BLaER1 (cell line): ENCODE results near the gene NAGS.
"Not testable (repeated sequence)": the region's sequence is repeated elsewhere in the genome, so short reads cannot be mapped to it uniquely, and the experiment has no call there.

Source experiments
- H3K27ac ChIP-seq: shearing (Covaris generic); formaldehyde crosslinking; 2 replicates; pipeline ENCODE4 v1.8.1; 2022
- H3K27me3 ChIP-seq: shearing (Covaris generic); formaldehyde crosslinking; 2 replicates; pipeline ENCODE4 v1.8.1; 2022
- H3K36me3 ChIP-seq: shearing (Covaris generic); formaldehyde crosslinking; 2 replicates; pipeline ENCODE4 v1.8.1; 2022
- H3K4me1 ChIP-seq: shearing (Covaris generic); formaldehyde crosslinking; 2 replicates; pipeline ENCODE4 v1.8.1; 2022
- H3K4me2 ChIP-seq: shearing (Covaris generic); formaldehyde crosslinking; 2 replicates; pipeline ENCODE4 v1.8.1; 2022
- H3K4me3 ChIP-seq: shearing (Covaris generic); formaldehyde crosslinking; 2 replicates; pipeline ENCODE4 v1.8.1; 2022
- H3K9ac ChIP-seq: shearing (Covaris generic); formaldehyde crosslinking; 2 replicates; pipeline ENCODE4 v1.8.1; 2022
- H3K9me3 ChIP-seq: shearing (Covaris generic); formaldehyde crosslinking; 2 replicates; pipeline ENCODE4 v1.8.1; 2022
- H4K20me1 ChIP-seq: shearing (Covaris generic); formaldehyde crosslinking; 2 replicates; pipeline ENCODE4 v1.8.1; 2022
- Cebpa-rat ChIP-seq: shearing (Covaris generic); IDR thresholded peaks from 2 replicates; pipeline ENCODE4 v1.8.1; 2022

Gene NAGS

GRCh38 chr17:44014437-44015172 is 10.2 kb downstream of the NAGS start, which contains the start of gene TMEM101:
Gene TMEM101, minus strand, starts transcription at chr17:44014963. Its CDS starts 11 bp downstream, at chr17:44014952.
- Histone ChIP-seq H3K27ac (peak within 1 kb of the TSS; percentile 91), H3K9ac (peak within 1 kb of the TSS; percentile 89), H3K4me3 (peak within 1 kb of the TSS; percentile 90), H3K36me3 (peaks cover 27% of the 10 kb centered on the region; the same call in 1 of the 2 replicates), H3K27me3 (no peaks in the 10 kb centered on the region), H3K9me3 (no peaks in the 10 kb centered on the region), H3K4me1 (peaks cover 39% of the 10 kb centered on the region), H4K20me1 (no peaks in the 10 kb centered on the region), H3K4me2 (peak within 1 kb of the TSS; percentile 98)
- TF ChIP-seq Cebpa-rat, result no peak

- H3K36me3 ChIP-seq, result peaks cover 50% of the 10 kb centered on the region
- H3K4me3 ChIP-seq, H3K9me3 ChIP-seq, H3K27ac ChIP-seq, H3K27me3 ChIP-seq, H3K9ac ChIP-seq, H4K20me1 ChIP-seq, H3K4me2 ChIP-seq: not testable (repeated sequence)
- H3K4me1 ChIP-seq, result peaks cover 24% of the 10 kb centered on the region; the same call in 1 of the 2 replicates
Observed at GRCh38 chr17:44021227-44021626, 16.8 kb downstream of the NAGS start.

GRCh38 chr17:44022246-44022645 is 17.8 kb downstream of the NAGS start:
- H3K4me1 ChIP-seq, result peaks cover 27% of the 10 kb centered on the region; the same call in 1 of the 2 replicates
- no peak overlapping the region for H3K4me3 ChIP-seq
- peaks cover 50% of the 10 kb centered on the region for H3K36me3 ChIP-seq
- no peaks in the 10 kb centered on the region for H3K9me3 ChIP-seq
- no peaks in the 10 kb centered on the region; the same call in 1 of the 2 replicates for H3K27me3 ChIP-seq
- no peak overlapping the region for H3K4me2 ChIP-seq
- H3K9ac ChIP-seq, result no peak overlapping the region
- no peak overlapping the region for H3K27ac ChIP-seq
- no peaks in the 10 kb centered on the region for H4K20me1 ChIP-seq
- no peak for TF ChIP-seq Cebpa-rat

- H4K20me1 ChIP-seq, result no peaks in the 10 kb centered on the region
- no peaks in the 10 kb centered on the region; the same call in 1 of the 2 replicates for H3K27me3 ChIP-seq
- TF ChIP-seq Cebpa-rat, result no peak
- no peak overlapping the region for H3K9ac ChIP-seq
- no peaks in the 10 kb centered on the region for H3K9me3 ChIP-seq
- H3K4me1 ChIP-seq, result peaks cover 27% of the 10 kb centered on the region; the same call in 1 of the 2 replicates
- no peak overlapping the region for H3K4me2 ChIP-seq
- no peak overlapping the region for H3K4me3 ChIP-seq
- H3K27ac ChIP-seq, result no peak overlapping the region
- peaks cover 60% of the 10 kb centered on the region for H3K36me3 ChIP-seq
Observed at GRCh38 chr17:44023545-44024270, 19.3 kb downstream of the NAGS start.

- no peak overlapping the region for H3K9ac ChIP-seq
- TF ChIP-seq Cebpa-rat, result no peak
- no peak overlapping the region for H3K27ac ChIP-seq
- peaks cover 27% of the 10 kb centered on the region; the same call in 1 of the 2 replicates for H3K4me1 ChIP-seq
- peaks cover 5% of the 10 kb centered on the region; the same call in 1 of the 2 replicates for H4K20me1 ChIP-seq
- H3K27me3 ChIP-seq, result no peaks in the 10 kb centered on the region; the same call in 1 of the 2 replicates
- peaks cover 65% of the 10 kb centered on the region for H3K36me3 ChIP-seq
- H3K4me3 ChIP-seq, result no peak overlapping the region
- 0 out of 2 replicates have a peak overlapping the region, but pooled peaks have one; percentile 3 for H3K4me2 ChIP-seq
- H3K9me3 ChIP-seq, result no peaks in the 10 kb centered on the region
Observed at GRCh38 chr17:44024271-44024663, 19.8 kb downstream of the NAGS start.

- H4K20me1 ChIP-seq, result peaks cover 11% of the 10 kb centered on the region; the same call in 1 of the 2 replicates
- no peak overlapping the region for H3K4me2 ChIP-seq
- H3K4me3 ChIP-seq, result no peak overlapping the region
- H3K36me3 ChIP-seq, result peaks cover 69% of the 10 kb centered on the region
- no peaks in the 10 kb centered on the region for H3K9me3 ChIP-seq
- no peak overlapping the region for H3K9ac ChIP-seq
- no peak overlapping the region for H3K27ac ChIP-seq
- no peaks in the 10 kb centered on the region; the same call in 1 of the 2 replicates for H3K27me3 ChIP-seq
- TF ChIP-seq Cebpa-rat, result no peak
- peaks cover 27% of the 10 kb centered on the region; the same call in 1 of the 2 replicates for H3K4me1 ChIP-seq
Observed at GRCh38 chr17:44024853-44025252, 20.4 kb downstream of the NAGS start.

- no peak overlapping the region for H3K4me3 ChIP-seq
- no peaks in the 10 kb centered on the region for H3K27me3 ChIP-seq
- peaks cover 11% of the 10 kb centered on the region for H4K20me1 ChIP-seq
- H3K36me3 ChIP-seq, result peaks cover 73% of the 10 kb centered on the region
- TF ChIP-seq Cebpa-rat, result no peak
- peaks cover 30% of the 10 kb centered on the region for H3K4me1 ChIP-seq
- no peak overlapping the region for H3K4me2 ChIP-seq
- no peak overlapping the region for H3K27ac ChIP-seq
- no peaks in the 10 kb centered on the region for H3K9me3 ChIP-seq
- no peak overlapping the region for H3K9ac ChIP-seq
Observed at GRCh38 chr17:44029736-44030135, 25.3 kb downstream of the NAGS start.

GRCh38 chr17:44030482-44030881 is 26.1 kb downstream of the NAGS start:
- no peak overlapping the region for H3K27ac ChIP-seq
- H3K4me3 ChIP-seq, result no peak overlapping the region
- peaks cover 66% of the 10 kb centered on the region for H3K36me3 ChIP-seq
- H3K4me2 ChIP-seq, result no peak overlapping the region
- H3K9ac ChIP-seq, result no peak overlapping the region
- H3K9me3 ChIP-seq, result no peaks in the 10 kb centered on the region
- no peak for TF ChIP-seq Cebpa-rat
- H3K4me1 ChIP-seq, result peaks cover 23% of the 10 kb centered on the region
- peaks cover 11% of the 10 kb centered on the region for H4K20me1 ChIP-seq
- H3K27me3 ChIP-seq, result no peaks in the 10 kb centered on the region

GRCh38 chr17:44033861-44034408 is 29.5 kb downstream of the NAGS start:
- Histone ChIP-seq H3K27me3 (no peaks in the 10 kb centered on the region), H3K36me3 (peaks cover 82% of the 10 kb centered on the region), H3K4me2 (peak overlapping the region; percentile 55), H3K9me3 (no peaks in the 10 kb centered on the region), H3K4me3 (no peak overlapping the region), H3K4me1 (peaks cover 12% of the 10 kb centered on the region), H3K27ac (peak overlapping the region; percentile 4; the same call in 1 of the 2 replicates), H4K20me1 (peaks cover 38% of the 10 kb centered on the region), H3K9ac (no peak overlapping the region)
- TF ChIP-seq Cebpa-rat, result no peak

- H3K4me1 ChIP-seq, result peaks cover 12% of the 10 kb centered on the region
- H3K27me3 ChIP-seq, H3K4me3 ChIP-seq, H3K9me3 ChIP-seq, H3K27ac ChIP-seq, H3K9ac ChIP-seq: not testable (repeated sequence)
- H4K20me1 ChIP-seq, result peaks cover 35% of the 10 kb centered on the region
- peak overlapping the region; percentile 55; the same call in 1 of the 2 replicates for H3K4me2 ChIP-seq
- H3K36me3 ChIP-seq, result peaks cover 81% of the 10 kb centered on the region
Observed at GRCh38 chr17:44034688-44035087, 30.3 kb downstream of the NAGS start.
